Fibroblast of mammary gland (primary cell): ENCODE results near the gene STIM1.

Experiments used
- DNase-seq: peaks from one replicate; pipeline ENCODE4 v3.0.0-alpha.2; 2010; ENCODE audit warnings: low read depth
- H3K4me3 ChIP-seq: 2 replicates; pipeline ENCODE4 v1.5.1; 2011; ENCODE audit warnings: low read depth, mild to moderate bottlenecking, low read length, moderate library complexity; ENCODE audit not compliant: control insufficient read depth
- TF ChIP-seq, protein P1 (sequence below): conservative IDR thresholded peaks from 2 replicates; pipeline ENCODE4 v1.5.1; 2011; ENCODE audit warnings: low read depth, low read length, inconsistent platforms; ENCODE audit not compliant: control insufficient read depth, insufficient read depth

Gene STIM1

DNA sequence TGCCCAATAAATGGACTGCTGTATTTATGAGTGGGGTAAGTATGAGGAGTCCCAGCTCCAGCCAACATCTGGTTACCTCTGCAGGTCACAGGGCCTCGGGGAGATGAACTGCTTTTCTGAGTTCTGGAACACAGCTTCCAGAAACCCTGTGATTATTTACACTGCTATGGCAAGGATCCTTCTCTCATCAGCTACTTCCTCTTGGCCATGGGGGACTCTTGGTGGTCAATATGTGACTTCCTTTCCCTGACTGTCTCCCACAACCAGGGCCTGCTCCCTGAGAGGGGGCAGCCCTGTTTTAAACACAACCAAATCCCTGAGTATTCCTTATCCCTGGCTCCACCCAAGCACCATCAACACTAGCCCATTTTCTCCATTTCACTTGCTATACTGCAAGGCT, 24.7 kb upstream of the STIM1 start:
- no peak for DNase-seq
- TF ChIP-seq, protein P1, sequence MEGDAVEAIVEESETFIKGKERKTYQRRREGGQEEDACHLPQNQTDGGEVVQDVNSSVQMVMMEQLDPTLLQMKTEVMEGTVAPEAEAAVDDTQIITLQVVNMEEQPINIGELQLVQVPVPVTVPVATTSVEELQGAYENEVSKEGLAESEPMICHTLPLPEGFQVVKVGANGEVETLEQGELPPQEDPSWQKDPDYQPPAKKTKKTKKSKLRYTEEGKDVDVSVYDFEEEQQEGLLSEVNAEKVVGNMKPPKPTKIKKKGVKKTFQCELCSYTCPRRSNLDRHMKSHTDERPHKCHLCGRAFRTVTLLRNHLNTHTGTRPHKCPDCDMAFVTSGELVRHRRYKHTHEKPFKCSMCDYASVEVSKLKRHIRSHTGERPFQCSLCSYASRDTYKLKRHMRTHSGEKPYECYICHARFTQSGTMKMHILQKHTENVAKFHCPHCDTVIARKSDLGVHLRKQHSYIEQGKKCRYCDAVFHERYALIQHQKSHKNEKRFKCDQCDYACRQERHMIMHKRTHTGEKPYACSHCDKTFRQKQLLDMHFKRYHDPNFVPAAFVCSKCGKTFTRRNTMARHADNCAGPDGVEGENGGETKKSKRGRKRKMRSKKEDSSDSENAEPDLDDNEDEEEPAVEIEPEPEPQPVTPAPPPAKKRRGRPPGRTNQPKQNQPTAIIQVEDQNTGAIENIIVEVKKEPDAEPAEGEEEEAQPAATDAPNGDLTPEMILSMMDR: no peak
- H3K4me3 ChIP-seq: no peak overlapping the region

DNA sequence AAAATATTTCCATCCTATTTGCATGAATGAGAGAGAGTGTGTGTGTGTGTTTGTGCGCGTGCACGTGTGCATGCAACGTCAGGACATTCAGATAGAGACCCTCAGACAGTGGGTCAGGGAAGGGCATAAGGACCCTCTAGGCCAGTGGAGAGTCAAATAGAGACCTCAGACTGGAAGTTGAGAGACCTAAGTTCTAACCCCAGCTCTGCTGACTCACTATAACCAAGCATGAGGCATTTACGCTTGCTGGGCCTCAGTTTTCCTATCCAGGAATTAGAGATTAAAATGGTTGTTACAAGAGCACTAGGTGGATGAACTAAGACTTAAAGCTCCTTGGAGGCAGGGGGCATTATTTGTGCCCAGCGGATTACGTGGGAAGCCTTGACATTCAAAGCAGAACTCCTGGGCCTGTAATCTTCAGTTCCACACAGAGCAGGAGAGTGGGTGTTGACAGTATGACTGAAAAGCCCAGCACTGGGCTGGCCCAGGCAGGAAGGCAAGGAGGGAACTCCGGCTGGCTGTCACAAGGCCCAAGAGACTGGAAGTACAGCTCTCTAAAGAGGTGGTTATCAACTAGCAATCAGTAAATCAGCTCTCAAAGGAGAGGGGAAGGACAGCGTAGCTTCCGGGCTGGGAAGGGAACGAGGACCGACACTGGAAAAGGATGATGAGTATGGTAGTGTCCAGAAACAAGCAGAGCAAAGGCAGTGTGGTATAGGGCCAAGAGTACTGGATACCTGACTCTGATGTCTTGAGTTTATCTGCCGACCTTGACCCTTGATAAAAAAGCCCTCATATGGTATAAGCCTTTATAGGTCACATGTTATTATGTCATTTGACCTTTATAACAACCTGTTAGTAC, 23.9 kb upstream of the STIM1 start:
- TF ChIP-seq, protein P1: no peak
- no peak for DNase-seq
- H3K4me3 ChIP-seq: no peak overlapping the region

DNA sequence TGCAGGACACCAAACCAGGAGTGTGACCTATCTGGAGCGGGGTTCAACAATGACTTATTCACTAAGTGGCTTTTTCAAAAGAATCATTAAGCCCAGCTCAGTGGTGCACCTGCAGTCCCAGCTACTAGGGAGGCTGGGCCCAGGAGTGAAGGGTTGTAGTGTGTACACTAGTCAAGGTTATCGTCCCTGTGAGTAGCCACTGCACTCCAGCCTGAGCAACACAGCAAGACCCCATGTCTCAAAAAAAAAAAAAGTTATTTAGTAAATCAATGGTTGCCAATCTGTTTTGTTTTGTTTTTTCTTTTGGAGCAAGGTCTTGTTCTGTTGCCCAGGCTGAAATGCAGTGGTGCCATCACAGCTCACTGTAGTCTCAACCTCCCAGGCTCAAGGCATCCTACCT, 22.6 kb upstream of the STIM1 start:
- H3K4me3 ChIP-seq: no peak overlapping the region
- DNase-seq: no peak
- TF ChIP-seq, protein P1: no peak

DNA sequence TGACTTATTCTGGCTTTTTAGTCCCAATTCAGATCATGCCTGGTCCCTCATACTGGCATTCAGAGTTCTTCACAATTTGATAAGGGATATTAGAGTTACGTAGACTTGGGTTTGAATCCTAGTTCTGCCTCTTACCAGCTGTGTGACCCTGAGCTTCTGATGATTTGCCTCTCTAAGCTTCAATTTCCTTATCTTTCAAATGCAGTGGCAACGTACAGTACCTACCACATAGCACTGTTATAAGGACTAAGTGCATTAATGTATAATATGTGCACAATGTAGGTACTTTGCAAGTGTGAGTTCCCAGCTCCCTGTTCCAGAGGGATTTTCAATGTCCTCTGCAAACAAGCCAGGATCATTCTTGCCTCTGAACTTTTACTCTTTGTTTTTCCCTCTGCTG, 22.0 kb upstream of the STIM1 start:
- DNase-seq: no peak
- TF ChIP-seq, protein P1: no peak
- no peak overlapping the region for H3K4me3 ChIP-seq

DNA sequence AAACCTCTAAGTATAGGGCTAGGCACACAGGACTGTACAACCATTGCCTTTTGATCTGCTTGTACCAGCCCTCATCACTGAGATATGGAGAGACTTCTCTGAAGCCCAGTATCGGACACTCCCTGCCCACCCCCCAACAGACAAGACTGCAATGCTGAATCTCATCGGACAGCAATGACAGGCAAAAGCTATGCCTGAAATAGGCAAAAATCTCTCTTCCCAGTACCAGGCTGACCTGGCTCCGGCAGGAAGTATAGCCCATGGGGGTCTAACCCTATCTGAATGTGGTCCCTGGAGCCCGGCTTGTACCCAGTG, 21.2 kb upstream of the STIM1 start:
- no peak for DNase-seq
- H3K4me3 ChIP-seq: no peak overlapping the region
- TF ChIP-seq, protein P1: no peak

DNA sequence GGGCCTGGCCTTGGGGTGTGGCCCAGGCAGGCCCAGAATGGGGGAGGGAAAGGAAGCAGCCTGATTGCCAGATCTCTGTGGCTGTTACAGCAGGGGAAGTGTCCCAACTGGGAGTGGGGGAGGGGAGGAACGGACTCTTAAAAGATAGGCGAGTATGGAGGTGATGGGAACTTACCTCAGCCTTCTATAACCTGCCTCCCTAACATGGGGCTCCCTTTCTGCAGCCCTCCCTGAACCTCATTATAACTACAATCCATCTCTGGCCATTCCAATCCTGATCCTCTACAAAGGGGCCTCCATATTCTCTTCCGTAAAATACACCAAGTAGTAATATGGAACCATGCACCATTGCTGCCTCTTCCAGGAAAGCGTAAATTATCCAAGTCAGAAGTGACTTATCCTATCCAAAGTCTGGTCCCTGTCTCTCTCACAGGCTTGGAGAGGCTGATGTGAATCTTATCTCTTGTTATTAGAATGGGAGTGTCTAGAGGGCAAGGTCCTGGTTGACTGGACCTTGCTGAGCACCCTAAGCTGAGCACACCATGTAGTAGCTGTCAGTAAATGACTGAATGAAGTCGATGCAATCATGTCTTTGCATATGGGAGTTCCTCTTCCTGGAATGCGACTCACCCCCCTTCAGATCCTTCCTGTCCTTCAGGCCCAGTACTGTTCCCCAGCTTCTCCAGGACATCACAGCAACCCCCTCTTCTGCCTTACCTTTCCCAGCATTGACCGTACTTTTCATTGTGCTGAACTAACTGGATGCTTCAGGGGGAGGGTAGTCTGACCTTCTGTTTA, 20.6 kb upstream of the STIM1 start:
- TF ChIP-seq, protein P1: no peak
- DNase-seq: peak; percentile 30
- no peak overlapping the region for H3K4me3 ChIP-seq
